GM19240 (cell line): ENCODE measurements around the gene PLEKHG4B.
"Not testable (repeated sequence)": the region's sequence is repeated elsewhere in the genome, so short reads cannot be mapped to it uniquely, and the experiment has no call there.

Experiments used
- DNase-seq: peaks from one replicate; pipeline ENCODE4 v3.0.0; 2011; ENCODE audit warnings: low spot score; ENCODE audit not compliant: insufficient read length

PLEKHG4B gene

GRCh38 chr5:187042-187431, 95.1 kb downstream of the PLEKHG4B start:
- no peak for DNase-seq

GRCh38 chr5:187617-188451, 95.9 kb downstream of the PLEKHG4B start:
- DNase-seq: no peak

DNA sequence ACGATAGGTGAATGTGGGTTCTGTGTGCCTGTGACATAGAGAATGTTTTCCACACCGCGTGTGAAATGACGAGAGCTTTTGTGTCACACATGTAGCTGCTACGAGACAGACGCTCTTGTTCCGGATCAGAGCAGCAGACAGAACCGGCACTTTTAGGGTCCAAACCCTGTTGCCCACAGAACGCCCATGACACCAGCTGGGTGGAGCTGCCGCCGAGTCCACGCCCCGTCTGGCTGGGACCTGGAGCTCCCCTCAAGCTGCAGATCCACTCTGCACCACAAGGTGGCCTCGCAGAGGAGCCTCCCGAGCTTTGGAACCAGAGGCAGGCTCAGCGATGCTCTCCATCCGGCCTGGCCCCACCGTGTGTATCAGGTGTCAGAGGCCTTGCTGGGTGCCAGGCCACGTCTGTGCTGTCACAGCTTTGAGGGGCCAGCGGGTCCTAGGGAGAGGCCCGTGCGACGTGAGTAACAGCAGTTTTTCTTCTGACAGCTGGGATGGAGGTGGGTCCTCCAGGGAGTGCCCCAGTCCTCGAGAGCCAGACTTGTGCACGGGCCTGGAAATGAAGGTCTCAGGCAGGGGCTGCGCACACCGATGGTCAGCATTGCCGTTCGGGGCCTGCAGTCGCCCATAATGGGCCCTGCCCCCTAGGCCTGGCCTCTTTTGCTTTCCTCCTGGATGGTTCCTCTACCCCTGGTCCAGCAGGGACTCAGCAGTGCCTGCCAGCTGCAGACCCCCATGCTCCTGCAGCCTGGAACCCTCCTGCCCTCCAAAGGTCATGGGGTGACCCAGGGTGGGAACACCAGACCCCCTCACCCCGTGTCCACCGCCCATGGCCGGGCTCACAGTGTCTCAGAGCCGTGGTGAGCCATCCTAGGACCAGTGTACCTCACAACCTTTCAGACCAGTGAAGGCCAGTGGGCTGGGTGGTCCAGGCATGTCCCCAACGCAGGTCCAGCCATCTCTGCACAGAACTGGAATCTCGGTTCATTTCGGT, 96.8 kb downstream of the PLEKHG4B start:
- peak; percentile 98 for DNase-seq

GRCh38 chr5:189486-189885, 97.5 kb downstream of the PLEKHG4B start:
- no peak for DNase-seq

GRCh38 chr5:189976-190365, 98.0 kb downstream of the PLEKHG4B start:
- DNase-seq: no peak

- no peak for DNase-seq
Observed at GRCh38 chr5:190366-191035, 98.5 kb downstream of the PLEKHG4B start.

- no peak for DNase-seq
Observed at GRCh38 chr5:191036-191948, 99.3 kb downstream of the PLEKHG4B start, which contains the start of gene LRRC14B. LRRC14B (plus strand) TSS chr5:191495; CDS start chr5:191539, 44 bp downstream.

- DNase-seq: no peak
Observed at GRCh38 chr5:191949-192690, 100.2 kb downstream of the PLEKHG4B start.

DNA sequence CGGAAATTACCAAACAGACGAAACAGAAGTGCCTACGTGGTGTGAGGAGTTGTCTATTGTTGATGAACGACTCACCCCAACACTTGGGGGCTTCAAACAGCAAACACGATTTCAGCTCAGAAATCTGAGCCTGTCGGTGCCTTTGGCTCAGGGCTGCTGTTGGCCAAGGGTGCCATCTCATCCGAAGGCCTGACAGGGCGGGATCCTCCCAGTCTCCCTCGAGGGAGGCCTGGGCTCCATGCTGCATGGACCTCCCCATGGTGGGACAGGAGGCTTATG, 100.7 kb downstream of the PLEKHG4B start:
- DNase-seq: no peak

- no peak for DNase-seq
Observed at GRCh38 chr5:192970-193831, 101.2 kb downstream of the PLEKHG4B start.

- DNase-seq: no peak
Observed at GRCh38 chr5:194102-194501, 102.1 kb downstream of the PLEKHG4B start.

- DNase-seq: no peak
Observed at GRCh38 chr5:194603-195209, 102.7 kb downstream of the PLEKHG4B start.

- DNase-seq: no peak
Observed at GRCh38 chr5:195401-196160, 103.6 kb downstream of the PLEKHG4B start.

GRCh38 chr5:196350-196749, 104.4 kb downstream of the PLEKHG4B start:
- no peak for DNase-seq

- not testable (repeated sequence) for DNase-seq
Observed at GRCh38 chr5:197031-197430, 105.1 kb downstream of the PLEKHG4B start.

GRCh38 chr5:197892-198489, 106.0 kb downstream of the PLEKHG4B start:
- no peak for DNase-seq

- DNase-seq: no peak
Observed at GRCh38 chr5:198516-199196, 106.7 kb downstream of the PLEKHG4B start.
